Measurements from ENCODE around the gene ALS2CL. TPM values are rescaled to one million over a fixed set of nuclear protein-coding genes. Genes with fewer than 3 reads are reported as not detected.

The ALS2CL gene
- total RNA-seq, 2 experiments from 2014 or later: 3.6 to 4.5 TPM

- Mint-ChIP-seq H3K27ac (no peak overlapping the region), H3K36me3 (no peaks in the 10 kb centered on the region)
These were observed 10.5 kb downstream of the ALS2CL start for GRCh38 chr3:46682974-46683373.

GRCh38 chr3:46681856-46682540 is 11.5 kb downstream of the ALS2CL start:
- no peaks in the 10 kb centered on the region for H3K36me3 Mint-ChIP-seq
- H3K27me3 Mint-ChIP-seq: no peaks in the 10 kb centered on the region
- no peaks in the 10 kb centered on the region for H3K4me1 Mint-ChIP-seq
- H3K4me3 Mint-ChIP-seq: no peak overlapping the region
- no peak for DNase-seq
- POLR2A ChIA-PET: no interaction called here
- H3K9me3 Mint-ChIP-seq: no peaks in the 10 kb centered on the region
- ATAC-seq (ENCODE audit: low read depth): no peak
- H3K27ac Mint-ChIP-seq: no peak overlapping the region

More at GRCh38 chr3:46682974-46683373, 10.5 kb downstream of the ALS2CL start:
- Mint-ChIP-seq H3K4me1 (no peaks in the 10 kb centered on the region), H3K27me3 (no peaks in the 10 kb centered on the region), H3K9me3 (no peaks in the 10 kb centered on the region), H3K4me3 (no peak overlapping the region)
- POLR2A ChIA-PET: no interaction called here
- DNase-seq (no peak), ATAC-seq (ENCODE audit: low read depth) (no peak)

GRCh38 chr3:46681387-46681786 is 12.1 kb downstream of the ALS2CL start:
- no peak overlapping the region for H3K27ac Mint-ChIP-seq
- DNase-seq (no peak), ATAC-seq (ENCODE audit: low read depth) (no peak)
- no peaks in the 10 kb centered on the region for H3K36me3 Mint-ChIP-seq
- no peaks in the 10 kb centered on the region for H3K4me1 Mint-ChIP-seq
- no peaks in the 10 kb centered on the region for H3K9me3 Mint-ChIP-seq
- POLR2A ChIA-PET: no interaction called here
- H3K27me3 Mint-ChIP-seq: no peaks in the 10 kb centered on the region
- no peak overlapping the region for H3K4me3 Mint-ChIP-seq

GRCh38 chr3:46680298-46680826 is 13.1 kb downstream of the ALS2CL start:
- POLR2A ChIA-PET: no interaction called here
- Mint-ChIP-seq H3K4me1 (no peaks in the 10 kb centered on the region), H3K27me3 (no peaks in the 10 kb centered on the region), H3K4me3 (no peak overlapping the region), H3K27ac (no peak overlapping the region), H3K36me3 (no peaks in the 10 kb centered on the region), H3K9me3 (no peaks in the 10 kb centered on the region)
- ATAC-seq (ENCODE audit: low read depth): no peak
- DNase-seq: no peak

- no peak for ATAC-seq (ENCODE audit: low read depth)
- POLR2A ChIA-PET: no interaction called here
- Mint-ChIP-seq H3K27me3 (no peaks in the 10 kb centered on the region), H3K27ac (no peak overlapping the region), H3K36me3 (no peaks in the 10 kb centered on the region), H3K4me3 (no peak overlapping the region), H3K9me3 (no peaks in the 10 kb centered on the region), H3K4me1 (no peaks in the 10 kb centered on the region)
- DNase-seq: no peak
These were observed 13.8 kb downstream of the ALS2CL start for GRCh38 chr3:46679681-46680080.

GRCh38 chr3:46678280-46678679 is 15.2 kb downstream of the ALS2CL start:
- Mint-ChIP-seq H3K4me3 (no peak overlapping the region), H3K9me3 (no peaks in the 10 kb centered on the region), H3K4me1 (no peaks in the 10 kb centered on the region), H3K27ac (no peak overlapping the region), H3K36me3 (no peaks in the 10 kb centered on the region), H3K27me3 (no peaks in the 10 kb centered on the region)
- ATAC-seq (ENCODE audit: low read depth) (no peak), DNase-seq (no peak)
- POLR2A ChIA-PET: no interaction called here

GRCh38 chr3:46677411-46677726 is 16.1 kb downstream of the ALS2CL start:
- H3K4me3 Mint-ChIP-seq: no peak overlapping the region
- DNase-seq (no peak), ATAC-seq (ENCODE audit: low read depth) (no peak)
- no peaks in the 10 kb centered on the region for H3K27me3 Mint-ChIP-seq
- H3K4me1 Mint-ChIP-seq: no peaks in the 10 kb centered on the region
- no peaks in the 10 kb centered on the region for H3K36me3 Mint-ChIP-seq
- POLR2A ChIA-PET: no interaction called here
- no peaks in the 10 kb centered on the region for H3K9me3 Mint-ChIP-seq
- no peak overlapping the region for H3K27ac Mint-ChIP-seq

GRCh38 chr3:46676601-46677410 is 16.7 kb downstream of the ALS2CL start:
- DNase-seq: no peak
- POLR2A ChIA-PET: no interaction called here
- Mint-ChIP-seq H3K9me3 (no peaks in the 10 kb centered on the region), H3K27ac (no peak overlapping the region), H3K27me3 (no peaks in the 10 kb centered on the region), H3K36me3 (no peaks in the 10 kb centered on the region), H3K4me1 (no peaks in the 10 kb centered on the region), H3K4me3 (no peak overlapping the region)
- no peak for ATAC-seq (ENCODE audit: low read depth)

GRCh38 chr3:46675843-46676567 is 17.5 kb downstream of the ALS2CL start:
- Mint-ChIP-seq H3K27me3 (no peaks in the 10 kb centered on the region), H3K4me3 (no peak overlapping the region), H3K9me3 (no peaks in the 10 kb centered on the region), H3K36me3 (no peaks in the 10 kb centered on the region), H3K4me1 (no peaks in the 10 kb centered on the region), H3K27ac (no peak overlapping the region)
- POLR2A ChIA-PET: no interaction called here
- DNase-seq (no peak), ATAC-seq (ENCODE audit: low read depth) (no peak)

GRCh38 chr3:46675426-46675825 is 18.1 kb downstream of the ALS2CL start:
- Mint-ChIP-seq H3K36me3 (no peaks in the 10 kb centered on the region), H3K27me3 (no peaks in the 10 kb centered on the region), H3K4me3 (no peak overlapping the region), H3K9me3 (no peaks in the 10 kb centered on the region), H3K27ac (no peak overlapping the region), H3K4me1 (no peaks in the 10 kb centered on the region)
- POLR2A ChIA-PET: no interaction called here
- DNase-seq (no peak), ATAC-seq (ENCODE audit: low read depth) (no peak)

GRCh38 chr3:46674031-46674845 is 19.2 kb downstream of the ALS2CL start:
- no peak overlapping the region for H3K27ac Mint-ChIP-seq
- no peak for ATAC-seq (ENCODE audit: low read depth)
- no peaks in the 10 kb centered on the region for H3K27me3 Mint-ChIP-seq
- DNase-seq: peak; percentile 21
- POLR2A ChIA-PET: no interaction called here
- no peaks in the 10 kb centered on the region for H3K36me3 Mint-ChIP-seq
- no peaks in the 10 kb centered on the region for H3K4me1 Mint-ChIP-seq
- H3K4me3 Mint-ChIP-seq: no peak overlapping the region
- H3K9me3 Mint-ChIP-seq: no peaks in the 10 kb centered on the region

- ATAC-seq (ENCODE audit: low read depth): no peak
- POLR2A ChIA-PET: no interaction called here
- H3K4me1 Mint-ChIP-seq: no peaks in the 10 kb centered on the region
- no peaks in the 10 kb centered on the region for H3K9me3 Mint-ChIP-seq
- peak; percentile 15 for DNase-seq
- H3K4me3 Mint-ChIP-seq: no peak overlapping the region
- H3K36me3 Mint-ChIP-seq: no peaks in the 10 kb centered on the region
- no peak overlapping the region for H3K27ac Mint-ChIP-seq
- no peaks in the 10 kb centered on the region for H3K27me3 Mint-ChIP-seq
These were observed 20.1 kb downstream of the ALS2CL start for GRCh38 chr3:46673151-46674030.
